OCI-LY1 (cell line): Measurements from ENCODE around the gene LGALSL.
A peak's percentile ranks its signal among the peaks of the same experiment; 100 is the strongest.

ENCODE experiments used
- H2AFZ ChIP-seq: fragments of 200-600 bp; sonication (generic), shearing (Covaris generic); 2 replicates; pipeline ENCODE4 v1.6.0; 2014; ENCODE audit warnings: antibody characterized with exemption, mild to moderate bottlenecking, low read length
- H3F3A ChIP-seq: fragments of 200-600 bp; sonication (generic), shearing (Covaris generic); 2 replicates; pipeline ENCODE4 v1.6.0; 2014; ENCODE audit warnings: mild to moderate bottlenecking, antibody characterized with exemption, low read length, moderate library complexity; ENCODE audit not compliant: insufficient read depth
- H3K27ac ChIP-seq: fragments of 200-600 bp; sonication (generic); 2 replicates; pipeline ENCODE4 v1.5.1; 2014; ENCODE audit warnings: low read length, mixed run types, mild to moderate bottlenecking, low read depth; ENCODE audit not compliant: poor library complexity, severe bottlenecking
- H3K27me3 ChIP-seq: fragments of 200-600 bp; sonication (generic); 2 replicates; pipeline ENCODE4 v1.6.0; 2014; ENCODE audit warnings: antibody characterized with exemption, mild to moderate bottlenecking, low read length, moderate library complexity; ENCODE audit not compliant: insufficient read depth
- H3K36me3 ChIP-seq: fragments of 200-600 bp; sonication (generic); 2 replicates; pipeline ENCODE4 v1.6.1; 2014; ENCODE audit warnings: mild to moderate bottlenecking, antibody characterized with exemption, low read length, moderate library complexity, mixed read lengths; ENCODE audit not compliant: insufficient read depth
- H3K4me1 ChIP-seq: fragments of 200-600 bp; sonication (generic); 2 replicates; pipeline ENCODE4 v1.5.1; 2014; ENCODE audit warnings: mild to moderate bottlenecking, low read length, moderate library complexity; ENCODE audit not compliant: insufficient read depth, severe bottlenecking
- H3K4me2 ChIP-seq: fragments of 200-600 bp; sonication (generic), shearing (Covaris generic); 2 replicates; pipeline ENCODE4 v1.6.1; 2014; ENCODE audit warnings: low read length
- H3K4me3 ChIP-seq: fragments of 200-600 bp; sonication (generic); 2 replicates; pipeline ENCODE4 v1.5.1; 2014; ENCODE audit warnings: low read length, low read depth, mild to moderate bottlenecking, mixed read lengths; ENCODE audit not compliant: poor library complexity, severe bottlenecking
- H3K79me2 ChIP-seq: fragments of 200-600 bp; shearing (Covaris generic); 2 replicates; pipeline ENCODE4 v1.6.1; 2016; ENCODE audit warnings: mixed run types, low read length, mixed read lengths; ENCODE audit not compliant: insufficient read depth
- H3K9ac ChIP-seq: fragments of 200-600 bp; sonication (generic), shearing (Covaris generic); 2 replicates; pipeline ENCODE4 v1.6.1; 2014; ENCODE audit warnings: mild to moderate bottlenecking, low read length, mixed read lengths
- H3K9me2 ChIP-seq: fragments of 200-600 bp; sonication (generic), shearing (Covaris generic); 2 replicates; pipeline ENCODE4 v1.6.1; 2014; ENCODE audit warnings: low read depth, mild to moderate bottlenecking, low read length, mixed read lengths
- H3K9me3 ChIP-seq: fragments of 200-600 bp; shearing (Covaris generic); 2 replicates; pipeline ENCODE4 v1.6.1; 2014; ENCODE audit warnings: low read length, mixed read lengths
- H4K20me1 ChIP-seq: fragments of 200-600 bp; sonication (generic), shearing (Covaris generic); 2 replicates; pipeline ENCODE4 v1.6.0; 2016; ENCODE audit warnings: mild to moderate bottlenecking, low read length; ENCODE audit not compliant: insufficient read depth
- EZH2 ChIP-seq: fragments of 200-600 bp; sonication (generic), shearing (Covaris generic); IDR thresholded peaks from 2 replicates; pipeline ENCODE4 v1.8.0; 2017; ENCODE audit warnings: borderline replicate concordance, mixed run types, mild to moderate bottlenecking, antibody characterized with exemption, low read length, moderate library complexity, mixed read lengths
- TF ChIP-seq, protein P1 (sequence below): fragments of 200-600 bp; sonication (generic), shearing (Covaris generic); IDR thresholded peaks from 2 replicates; pipeline ENCODE4 v1.5.1; 2017; ENCODE audit warnings: mild to moderate bottlenecking, antibody characterized with exemption, low read length, moderate library complexity, mixed read lengths

The LGALSL gene

DNA sequence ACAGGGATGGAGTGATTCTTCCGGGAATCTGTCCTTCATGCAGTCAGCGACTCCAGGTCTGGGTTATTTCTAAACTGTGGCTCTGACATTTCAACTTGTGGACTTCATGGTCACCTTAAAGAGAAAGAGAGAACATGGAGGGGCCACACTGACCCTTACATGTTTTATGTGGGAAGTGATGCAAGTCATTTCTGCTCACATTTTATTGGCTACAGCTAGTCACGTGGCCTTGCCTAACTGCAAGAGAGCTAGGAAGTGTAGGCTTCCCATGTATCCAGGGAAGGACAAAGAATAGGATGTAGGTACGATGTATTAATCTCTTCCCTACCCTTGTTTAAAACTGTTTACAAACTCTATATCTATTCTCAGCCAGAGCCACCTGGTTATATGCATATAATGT is 39.8 kb downstream of the LGALSL start:
- Histone ChIP-seq H3K4me3 (no peak overlapping the region), H3K9me2 (no peaks in the 10 kb centered on the region), H3K27ac (no peak overlapping the region), H3K4me2 (0 out of 2 replicates have a peak overlapping the region, but pooled peaks have one; percentile 10), H4K20me1 (no peaks in the 10 kb centered on the region), H3K79me2 (no peaks in the 10 kb centered on the region), H2AFZ (peak overlapping the region; percentile 49; the same call in 1 of the 2 replicates), H3K9ac (no peak overlapping the region), H3F3A (no peaks in the 10 kb centered on the region), H3K27me3 (no peaks in the 10 kb centered on the region), H3K36me3 (no peaks in the 10 kb centered on the region), H3K4me1 (no peaks in the 10 kb centered on the region), H3K9me3 (no peaks in the 10 kb centered on the region)
- TF ChIP-seq, protein P1, sequence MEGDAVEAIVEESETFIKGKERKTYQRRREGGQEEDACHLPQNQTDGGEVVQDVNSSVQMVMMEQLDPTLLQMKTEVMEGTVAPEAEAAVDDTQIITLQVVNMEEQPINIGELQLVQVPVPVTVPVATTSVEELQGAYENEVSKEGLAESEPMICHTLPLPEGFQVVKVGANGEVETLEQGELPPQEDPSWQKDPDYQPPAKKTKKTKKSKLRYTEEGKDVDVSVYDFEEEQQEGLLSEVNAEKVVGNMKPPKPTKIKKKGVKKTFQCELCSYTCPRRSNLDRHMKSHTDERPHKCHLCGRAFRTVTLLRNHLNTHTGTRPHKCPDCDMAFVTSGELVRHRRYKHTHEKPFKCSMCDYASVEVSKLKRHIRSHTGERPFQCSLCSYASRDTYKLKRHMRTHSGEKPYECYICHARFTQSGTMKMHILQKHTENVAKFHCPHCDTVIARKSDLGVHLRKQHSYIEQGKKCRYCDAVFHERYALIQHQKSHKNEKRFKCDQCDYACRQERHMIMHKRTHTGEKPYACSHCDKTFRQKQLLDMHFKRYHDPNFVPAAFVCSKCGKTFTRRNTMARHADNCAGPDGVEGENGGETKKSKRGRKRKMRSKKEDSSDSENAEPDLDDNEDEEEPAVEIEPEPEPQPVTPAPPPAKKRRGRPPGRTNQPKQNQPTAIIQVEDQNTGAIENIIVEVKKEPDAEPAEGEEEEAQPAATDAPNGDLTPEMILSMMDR = no peak
- no peak for TF ChIP-seq EZH2

DNA sequence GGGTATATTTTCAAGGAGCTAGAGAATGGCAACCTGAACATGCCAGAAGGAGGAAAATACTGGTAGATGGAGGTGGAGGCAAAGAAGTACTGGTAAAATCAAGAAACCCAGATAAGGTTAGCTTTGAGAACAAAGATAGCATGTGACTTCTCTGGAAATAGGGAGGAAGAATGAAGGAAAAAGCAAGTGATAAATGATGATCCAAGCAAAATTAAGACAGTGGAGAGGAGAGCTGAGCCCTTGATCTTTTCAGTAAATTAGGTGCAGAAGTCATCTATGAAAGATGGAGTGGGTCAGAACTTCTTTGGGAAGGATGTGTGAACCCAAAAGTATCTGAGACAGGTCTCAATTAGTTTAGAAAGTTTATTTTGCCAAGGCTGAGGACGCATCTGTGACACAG is 44.5 kb downstream of the LGALSL start:
- Histone ChIP-seq H2AFZ (no peak overlapping the region), H3K4me3 (no peak overlapping the region), H3K9me3 (no peaks in the 10 kb centered on the region), H3K27ac (no peak overlapping the region), H3K79me2 (no peaks in the 10 kb centered on the region), H3K4me2 (no peak overlapping the region), H3K4me1 (no peaks in the 10 kb centered on the region), H3K9ac (no peak overlapping the region), H3F3A (no peaks in the 10 kb centered on the region), H4K20me1 (no peaks in the 10 kb centered on the region), H3K36me3 (no peaks in the 10 kb centered on the region), H3K27me3 (no peaks in the 10 kb centered on the region), H3K9me2 (no peaks in the 10 kb centered on the region)
- no peak for TF ChIP-seq EZH2
- TF ChIP-seq, protein P1 = no peak

DNA sequence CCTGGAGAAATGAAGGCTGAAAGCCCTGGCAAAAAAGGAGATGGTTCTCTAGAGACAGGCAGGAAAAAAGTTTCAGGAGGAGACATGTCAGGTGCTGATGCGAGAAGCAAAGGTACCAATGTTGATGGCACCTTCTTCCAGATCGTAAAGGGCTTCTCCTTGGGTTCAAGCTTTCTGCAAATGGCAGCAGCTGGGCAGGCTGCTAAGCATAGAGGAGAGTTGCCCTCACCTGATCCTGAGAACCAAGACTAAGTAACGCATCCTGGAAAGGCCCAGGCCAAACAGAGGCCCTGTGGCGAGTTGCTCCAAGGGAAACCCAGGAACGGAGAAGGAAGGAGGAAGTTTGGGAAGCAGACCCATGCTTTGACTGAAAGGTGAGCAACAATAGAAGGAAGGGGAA is 46.6 kb downstream of the LGALSL start:
- Histone ChIP-seq H2AFZ (no peak overlapping the region), H3K4me2 (no peak overlapping the region), H3K9ac (no peak overlapping the region), H3K27ac (no peak overlapping the region), H3K4me3 (no peak overlapping the region), H3K36me3 (no peaks in the 10 kb centered on the region), H4K20me1 (no peaks in the 10 kb centered on the region), H3K27me3 (no peaks in the 10 kb centered on the region), H3K79me2 (no peaks in the 10 kb centered on the region), H3K4me1 (no peaks in the 10 kb centered on the region), H3F3A (no peaks in the 10 kb centered on the region), H3K9me3 (no peaks in the 10 kb centered on the region), H3K9me2 (no peaks in the 10 kb centered on the region)
- no peak for TF ChIP-seq EZH2

DNA sequence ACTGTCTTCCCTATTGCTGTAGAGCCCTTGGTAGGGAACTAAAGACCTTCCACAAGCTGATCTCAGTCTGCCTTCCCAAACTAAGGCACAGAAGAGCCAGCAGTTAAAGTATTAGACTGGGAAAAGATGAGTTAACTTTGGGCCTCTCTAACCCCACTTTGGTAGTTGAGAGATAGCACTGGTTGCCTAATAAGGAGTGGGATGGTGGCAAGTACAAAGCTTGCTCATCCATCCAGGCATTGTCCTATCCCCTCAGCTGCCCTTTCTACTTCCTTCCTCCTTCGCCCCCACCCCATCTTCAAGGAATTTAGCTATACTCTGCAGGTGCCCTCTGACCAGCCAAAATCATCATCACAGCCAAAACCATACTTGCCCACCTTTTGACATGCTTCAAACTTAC is 48.0 kb downstream of the LGALSL start:
- no peaks in the 10 kb centered on the region for H3K79me2 ChIP-seq
- no peaks in the 10 kb centered on the region for H3K4me1 ChIP-seq
- no peak overlapping the region for H3K4me2 ChIP-seq
- no peak overlapping the region for H3K9ac ChIP-seq
- no peaks in the 10 kb centered on the region for H3K36me3 ChIP-seq
- H3K9me2 ChIP-seq = no peaks in the 10 kb centered on the region
- H2AFZ ChIP-seq = no peak overlapping the region
- no peaks in the 10 kb centered on the region for H3F3A ChIP-seq
- no peak overlapping the region for H3K4me3 ChIP-seq
- no peaks in the 10 kb centered on the region for H4K20me1 ChIP-seq
- H3K27ac ChIP-seq = no peak overlapping the region
- no peaks in the 10 kb centered on the region for H3K9me3 ChIP-seq
- TF ChIP-seq, protein P1 = no peak
- no peak for TF ChIP-seq EZH2
- H3K27me3 ChIP-seq = no peaks in the 10 kb centered on the region
